ENCODE results near the gene ADAMTS14.
"Not testable (repeated sequence)": the region's sequence is repeated elsewhere in the genome, so short reads cannot be mapped to it uniquely, and the experiment has no call there.

DNA sequence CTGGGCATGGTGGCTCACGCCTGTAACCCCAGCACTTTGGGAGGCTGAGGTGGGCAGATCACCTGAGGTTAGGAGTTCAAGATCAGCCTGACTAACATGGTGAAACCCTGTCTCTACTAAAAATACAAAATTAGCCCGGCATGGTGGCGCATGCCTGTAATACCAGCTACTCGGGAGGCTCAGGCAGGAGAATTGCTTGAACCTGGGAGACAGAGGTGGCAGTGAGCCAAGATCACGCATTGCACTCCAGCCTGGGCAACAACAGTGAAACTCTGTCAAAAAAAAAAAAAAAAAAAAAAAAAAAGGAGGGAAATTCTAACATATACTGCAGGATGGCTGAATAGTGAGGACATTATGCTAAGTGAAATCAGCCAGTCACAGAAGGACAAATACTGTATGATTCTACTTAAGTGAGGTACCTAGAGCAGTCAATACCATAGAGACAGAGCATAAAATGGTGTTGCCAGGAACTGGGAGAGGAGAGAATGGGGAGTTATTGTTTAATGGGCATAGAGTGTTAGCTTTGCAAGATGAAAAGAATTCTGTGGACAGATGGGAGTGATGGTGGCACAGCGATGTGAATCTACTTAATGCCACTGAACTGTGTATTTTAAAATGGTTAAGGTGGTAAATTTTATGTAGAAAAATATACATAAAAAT lies 95.8 kb downstream of the ADAMTS14 start:
- TF ChIP-seq, protein P1, sequence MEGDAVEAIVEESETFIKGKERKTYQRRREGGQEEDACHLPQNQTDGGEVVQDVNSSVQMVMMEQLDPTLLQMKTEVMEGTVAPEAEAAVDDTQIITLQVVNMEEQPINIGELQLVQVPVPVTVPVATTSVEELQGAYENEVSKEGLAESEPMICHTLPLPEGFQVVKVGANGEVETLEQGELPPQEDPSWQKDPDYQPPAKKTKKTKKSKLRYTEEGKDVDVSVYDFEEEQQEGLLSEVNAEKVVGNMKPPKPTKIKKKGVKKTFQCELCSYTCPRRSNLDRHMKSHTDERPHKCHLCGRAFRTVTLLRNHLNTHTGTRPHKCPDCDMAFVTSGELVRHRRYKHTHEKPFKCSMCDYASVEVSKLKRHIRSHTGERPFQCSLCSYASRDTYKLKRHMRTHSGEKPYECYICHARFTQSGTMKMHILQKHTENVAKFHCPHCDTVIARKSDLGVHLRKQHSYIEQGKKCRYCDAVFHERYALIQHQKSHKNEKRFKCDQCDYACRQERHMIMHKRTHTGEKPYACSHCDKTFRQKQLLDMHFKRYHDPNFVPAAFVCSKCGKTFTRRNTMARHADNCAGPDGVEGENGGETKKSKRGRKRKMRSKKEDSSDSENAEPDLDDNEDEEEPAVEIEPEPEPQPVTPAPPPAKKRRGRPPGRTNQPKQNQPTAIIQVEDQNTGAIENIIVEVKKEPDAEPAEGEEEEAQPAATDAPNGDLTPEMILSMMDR (IDR thresholded peaks at IDR 0.05): not testable (repeated sequence)
- TF ChIP-seq POLR2AphosphoS5, POLR2A, EP300 (IDR thresholded peaks at IDR 0.05): not testable (repeated sequence)

Measured in stomach (tissue), 4 donors.